GM18511 (cell line): ENCODE results near the gene CACNA1C.

ENCODE experiments used
- ATAC-seq: cut with Tn5 transposase; IDR thresholded peaks from one replicate; pipeline ENCODE4 v1.9.1; 2021; ENCODE audit warnings: mild to moderate bottlenecking, moderate library complexity; ENCODE audit not compliant: unreplicated experiment

CACNA1C gene

DNA sequence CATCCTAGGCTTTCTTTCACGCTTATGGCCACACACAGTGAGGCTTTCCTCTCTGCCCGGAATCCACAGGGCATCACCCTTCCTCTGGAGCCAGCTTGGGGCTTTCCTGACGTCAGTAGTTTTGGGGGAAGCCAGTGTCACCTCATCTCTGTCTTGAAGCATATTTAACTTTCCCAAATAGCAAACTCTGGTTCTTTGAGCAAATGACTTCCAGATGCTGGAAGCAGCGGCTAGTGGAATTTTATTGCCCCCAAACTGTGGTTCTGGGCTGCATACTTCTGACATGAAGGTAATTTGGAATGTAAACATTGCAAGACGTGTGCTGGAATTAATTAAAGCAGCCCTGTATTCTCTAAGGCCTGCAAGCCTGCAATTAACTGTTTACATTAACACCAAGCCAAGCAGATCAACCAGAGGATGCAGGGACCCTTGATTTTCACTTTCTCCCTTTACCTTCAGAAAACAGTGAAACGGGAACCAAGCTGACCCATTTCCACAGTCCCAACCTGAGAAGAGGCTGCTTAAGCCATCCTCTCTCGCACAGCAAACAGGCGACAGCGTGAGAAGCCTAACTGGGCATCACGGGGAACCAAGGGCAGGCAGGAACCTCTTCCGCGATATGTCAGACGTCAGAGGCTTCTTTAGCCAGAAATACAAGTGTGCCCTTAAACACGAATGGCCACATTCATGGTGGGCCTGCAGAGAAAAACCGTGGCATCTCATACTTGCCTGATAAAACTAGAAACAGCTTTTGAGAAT is 258.4 kb downstream of the CACNA1C start:
- ATAC-seq, result no peak

DNA sequence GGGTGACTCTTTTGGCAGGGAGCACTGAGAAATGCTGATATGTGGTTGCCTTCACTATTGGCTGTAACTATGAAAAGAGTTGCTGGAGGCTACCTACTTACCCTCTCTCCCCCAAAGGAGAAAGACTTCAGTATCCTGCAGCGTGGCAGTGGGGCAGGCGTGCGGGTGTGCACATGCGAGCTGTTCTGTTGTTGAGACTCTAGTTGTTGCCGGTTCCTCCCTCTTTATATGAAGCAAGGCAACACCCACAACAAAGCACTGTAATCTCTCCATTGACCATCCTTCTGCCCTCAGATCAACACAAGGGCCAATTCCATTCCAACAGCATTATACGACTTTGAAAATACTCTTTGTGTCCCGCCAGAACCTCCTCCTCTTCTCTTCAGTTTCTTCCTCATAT is 259.4 kb downstream of the CACNA1C start:
- ATAC-seq, result no peak

DNA sequence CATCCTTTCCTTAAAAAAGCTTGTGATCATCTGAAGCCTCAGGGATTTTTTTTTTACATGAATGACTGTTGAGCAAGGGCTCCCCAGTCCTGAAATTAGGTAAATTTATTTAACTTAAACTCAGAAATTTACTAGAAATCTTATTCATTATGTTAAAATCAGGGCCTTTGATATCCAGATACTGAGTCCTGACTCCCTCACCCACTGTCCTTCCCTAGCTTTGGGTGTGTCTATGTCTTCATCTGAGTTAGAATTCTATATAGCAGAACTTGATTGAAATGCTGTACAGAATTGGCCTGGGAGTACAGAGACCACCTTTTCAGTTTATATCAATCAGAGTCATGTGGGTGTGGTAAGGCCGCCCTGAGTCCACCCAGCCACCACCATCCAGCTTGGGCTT is 260.0 kb downstream of the CACNA1C start:
- no peak for ATAC-seq

DNA sequence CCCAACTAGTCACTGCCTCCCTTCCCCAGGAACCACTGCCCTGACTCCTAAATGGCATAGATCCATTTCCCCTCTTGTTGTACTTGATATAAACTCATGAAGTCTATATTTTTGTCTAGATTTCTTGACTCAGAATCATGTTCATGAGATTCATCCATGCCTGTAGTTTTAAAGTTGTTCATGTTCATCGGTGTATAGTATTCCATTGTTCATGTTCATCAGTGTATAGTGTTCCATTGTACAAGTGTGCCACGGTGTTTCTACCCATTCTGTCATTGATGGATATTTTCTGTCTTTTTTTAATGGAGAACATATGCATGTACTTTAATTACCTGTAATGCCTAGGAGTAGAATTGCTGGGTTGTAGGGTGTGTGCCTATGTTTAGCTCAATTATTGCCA is 261.7 kb downstream of the CACNA1C start:
- no peak for ATAC-seq

DNA sequence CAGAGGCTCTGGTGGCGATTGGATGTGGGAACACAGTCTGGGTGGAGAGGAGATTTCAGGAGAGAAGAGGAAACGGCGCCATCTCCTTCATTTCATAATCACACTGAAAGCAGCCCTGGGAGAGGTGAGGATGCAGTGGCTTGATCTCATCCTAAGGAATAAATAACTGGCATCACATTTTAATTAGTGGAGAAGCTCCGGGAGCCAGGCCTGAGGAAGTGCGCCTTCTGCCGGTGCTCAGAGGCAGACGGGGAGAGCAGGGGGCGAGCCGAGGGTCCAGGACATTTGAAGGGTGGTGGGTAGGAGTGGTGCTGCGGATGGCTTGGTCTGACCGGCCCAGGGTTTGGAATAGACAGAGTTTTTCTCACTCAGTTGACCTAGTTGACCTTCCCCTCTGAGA is 265.0 kb downstream of the CACNA1C start:
- no peak for ATAC-seq

DNA sequence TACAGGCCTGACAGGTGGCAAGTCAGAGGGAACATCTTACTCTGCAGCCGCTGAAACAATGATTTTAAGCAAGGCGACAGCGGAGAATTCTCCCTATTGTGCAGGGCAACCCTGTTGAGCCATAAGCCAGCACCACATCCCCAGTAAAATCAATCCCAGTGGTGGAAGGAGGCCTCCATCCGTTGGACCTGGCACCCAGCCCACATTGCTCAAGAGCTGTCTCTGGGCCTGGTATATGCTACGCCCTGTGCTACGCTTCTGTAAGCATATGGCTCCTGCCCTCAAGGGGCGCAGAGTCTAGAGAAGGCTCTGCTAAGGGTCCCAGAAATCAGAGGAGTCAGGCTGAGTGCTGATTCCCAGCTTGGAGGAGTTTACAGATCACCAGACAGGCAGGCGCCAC is 265.5 kb downstream of the CACNA1C start:
- ATAC-seq, result no peak

DNA sequence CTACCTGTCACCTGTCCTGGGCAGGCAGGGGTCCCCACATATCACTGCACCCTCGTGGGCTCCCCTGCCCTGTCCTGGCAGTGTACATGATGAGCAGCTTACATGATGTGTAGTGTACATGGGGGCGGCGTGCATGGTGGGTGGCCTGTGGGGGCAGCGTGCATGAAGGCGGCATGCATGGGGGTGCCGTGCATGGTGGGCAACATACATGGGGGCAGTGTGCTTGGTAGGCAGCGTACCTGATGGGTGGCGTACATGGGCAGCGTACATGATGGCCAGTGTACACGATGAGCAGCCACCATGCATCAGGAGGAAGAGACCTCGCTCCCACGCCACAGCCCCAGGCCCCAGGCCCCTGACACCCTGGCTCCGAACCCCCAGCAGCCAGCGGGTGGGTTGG is 266.3 kb downstream of the CACNA1C start:
- ATAC-seq, result no peak

DNA sequence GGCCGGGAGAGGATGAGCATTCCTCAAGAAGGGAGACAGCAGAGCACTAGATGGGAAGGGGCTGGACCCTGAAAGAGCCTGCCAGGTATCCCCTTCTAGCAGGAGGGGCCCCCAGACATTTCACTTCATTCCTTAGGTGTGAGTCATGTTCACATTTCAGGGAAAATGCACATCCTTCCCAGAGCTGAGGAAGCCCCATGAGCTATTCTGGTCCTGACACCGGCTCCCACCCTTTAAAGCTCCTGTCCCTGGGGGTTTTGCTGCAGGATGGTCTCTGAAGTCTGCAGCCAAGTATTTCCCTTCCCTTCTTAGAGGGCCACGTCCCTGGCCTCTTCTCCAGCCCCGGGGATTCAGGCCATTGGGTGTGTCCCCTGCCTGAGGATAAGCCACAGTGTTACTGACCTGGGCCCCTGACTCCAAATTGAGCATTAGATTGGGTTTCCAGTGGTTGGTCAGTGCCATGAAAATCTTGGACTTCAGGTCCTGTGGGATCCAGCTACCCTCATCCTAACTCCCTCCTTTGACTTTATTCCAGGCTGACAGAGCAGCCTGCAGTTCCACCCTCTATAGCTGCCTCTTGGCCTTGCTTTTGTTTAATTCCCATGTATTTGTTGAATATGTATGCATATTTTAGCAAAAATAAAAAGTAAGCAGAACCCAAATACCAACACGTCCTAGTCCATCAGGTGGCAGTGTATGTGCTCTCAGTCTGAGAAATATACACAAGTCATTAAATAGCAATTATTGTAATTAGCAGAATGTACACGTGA is 267.1 kb downstream of the CACNA1C start:
- ATAC-seq, result no peak

DNA sequence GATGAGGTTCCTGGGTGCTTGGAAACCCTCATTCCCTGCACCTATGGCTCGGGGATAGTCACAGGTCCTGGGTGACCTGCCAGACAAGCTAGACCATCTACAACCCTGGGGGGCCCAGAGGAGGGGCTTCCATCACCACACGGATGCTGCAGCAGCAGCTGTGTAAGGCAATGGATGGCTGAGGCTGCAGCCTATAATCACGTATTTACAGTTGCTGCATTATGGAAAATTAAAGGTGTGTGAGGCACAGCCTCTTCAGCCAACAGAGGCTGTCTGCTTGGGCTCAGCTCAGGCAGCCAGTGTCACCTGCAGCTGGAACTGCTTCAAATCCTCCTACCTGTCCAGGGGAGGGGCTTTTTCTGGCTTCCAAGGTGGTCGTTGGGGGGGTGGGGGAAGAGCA is 268.1 kb downstream of the CACNA1C start:
- no peak for ATAC-seq

DNA sequence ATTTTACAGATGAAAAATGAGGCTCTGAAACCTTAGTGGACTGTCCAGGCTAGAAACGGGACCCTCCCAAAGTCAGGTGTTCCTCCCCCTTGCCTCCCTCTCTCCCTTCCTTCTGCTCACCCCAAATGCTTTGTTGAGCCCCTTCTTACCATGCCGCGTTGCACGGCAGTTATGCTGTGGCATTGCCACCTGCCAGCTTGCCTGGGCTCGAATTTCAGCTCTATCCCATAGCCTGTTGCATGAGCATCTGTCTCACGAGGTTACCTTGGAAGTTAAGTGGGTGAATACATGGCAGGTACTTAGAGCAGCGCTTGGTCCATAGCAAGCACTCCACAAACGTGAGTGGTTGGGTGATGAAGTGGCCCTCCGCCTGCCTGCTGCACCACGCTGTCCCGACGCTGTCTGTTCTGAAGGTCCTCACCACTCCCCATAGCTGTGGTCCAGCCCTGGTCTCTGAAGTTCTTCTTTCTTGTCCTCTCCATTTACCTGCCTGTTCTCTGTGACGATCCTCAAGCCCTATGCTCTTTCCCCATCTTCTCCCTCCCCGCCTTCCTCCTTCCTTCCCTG is 269.9 kb downstream of the CACNA1C start:
- no peak for ATAC-seq

DNA sequence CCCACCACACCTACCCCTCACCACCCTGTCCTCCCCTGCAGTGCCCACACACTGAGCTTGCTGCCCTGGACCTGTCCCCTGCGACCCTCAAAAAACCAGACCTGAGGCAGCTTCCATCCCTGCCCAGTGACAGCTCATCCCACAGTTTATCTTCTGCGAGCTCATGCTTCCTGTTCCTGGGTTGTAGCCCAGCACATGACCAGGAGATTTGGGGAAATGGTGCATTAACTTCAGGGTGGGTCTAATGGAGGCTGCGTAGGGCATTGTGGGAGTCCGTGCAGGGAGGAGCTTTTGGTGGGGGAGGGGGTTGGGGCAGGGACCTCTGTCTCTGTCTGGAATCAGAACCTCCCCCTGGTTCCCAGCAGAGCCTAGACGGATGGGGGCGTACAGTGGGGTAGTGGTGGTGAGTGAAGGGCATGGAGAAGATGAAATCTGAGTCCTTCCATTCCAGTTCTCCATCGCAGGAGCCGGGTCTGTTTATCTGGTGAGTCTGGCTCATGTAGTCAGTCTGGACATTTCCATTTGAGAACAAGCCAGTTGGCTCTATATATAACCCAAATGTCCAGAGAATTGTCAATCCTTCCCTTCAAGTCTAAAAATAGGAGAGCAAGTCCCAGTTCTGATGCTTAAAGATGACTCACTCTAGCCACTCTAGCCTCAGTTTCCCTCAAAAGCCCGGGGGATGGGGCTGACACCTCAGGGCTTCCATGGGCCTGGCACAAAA is 270.9 kb downstream of the CACNA1C start:
- no peak for ATAC-seq

DNA sequence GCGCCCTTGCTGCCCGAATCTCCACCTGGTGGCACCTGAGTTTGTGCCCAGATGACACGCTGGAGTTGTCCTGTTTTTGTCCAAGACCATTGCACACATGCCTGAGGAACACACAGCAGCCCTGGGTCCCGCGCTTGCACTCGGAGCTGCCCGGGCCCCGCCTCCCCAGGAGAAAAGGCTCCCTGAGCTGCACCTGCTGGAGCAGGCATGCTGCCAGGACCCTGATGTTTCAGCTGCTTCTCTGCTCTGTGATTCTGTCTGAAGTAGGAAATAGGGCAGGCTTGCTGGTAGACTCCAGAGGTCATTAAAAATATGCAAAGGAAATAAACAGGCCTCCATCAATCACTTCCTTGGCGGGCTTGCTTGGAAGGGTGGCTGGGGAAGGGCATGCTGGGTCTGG is 271.6 kb downstream of the CACNA1C start:
- ATAC-seq, result no peak

DNA sequence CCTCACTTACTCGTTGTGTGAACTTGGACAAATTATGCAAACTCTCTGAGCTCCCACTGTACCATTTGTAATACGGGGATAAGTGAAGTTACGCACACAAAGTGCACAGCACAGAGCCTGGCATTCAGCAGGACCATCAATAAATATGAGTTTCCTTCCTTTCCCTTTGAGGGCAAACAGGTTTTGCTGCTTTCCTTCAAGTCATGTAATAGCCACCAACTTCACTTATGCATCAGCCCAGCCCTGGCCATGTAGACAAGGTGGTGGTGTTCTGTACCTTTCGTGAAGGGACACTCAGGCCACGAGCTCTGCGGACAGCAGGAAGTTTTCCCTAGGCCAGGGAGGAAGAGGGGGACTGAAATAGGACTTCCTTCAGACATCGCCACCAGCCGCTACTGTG is 272.7 kb downstream of the CACNA1C start:
- ATAC-seq, result no peak

DNA sequence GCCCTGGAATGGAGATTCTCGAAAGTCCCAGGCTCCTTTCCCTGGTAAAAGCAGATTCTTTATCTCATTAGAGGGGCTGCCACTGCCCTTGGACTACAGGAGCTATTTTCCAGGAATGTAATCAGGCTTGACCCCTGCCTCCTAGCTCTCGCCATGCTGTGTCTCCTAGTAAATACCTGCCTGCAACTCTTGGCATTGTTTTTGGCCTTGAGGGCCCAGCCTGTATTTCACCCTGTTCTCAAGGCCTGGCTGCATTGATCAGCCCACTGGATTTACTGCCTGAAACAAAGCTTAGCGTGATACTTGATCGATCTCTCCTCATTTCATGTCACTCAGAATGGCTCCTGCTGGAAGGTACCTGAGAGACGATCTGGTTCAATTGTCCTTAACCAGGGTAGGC is 273.7 kb downstream of the CACNA1C start:
- ATAC-seq, result no peak

DNA sequence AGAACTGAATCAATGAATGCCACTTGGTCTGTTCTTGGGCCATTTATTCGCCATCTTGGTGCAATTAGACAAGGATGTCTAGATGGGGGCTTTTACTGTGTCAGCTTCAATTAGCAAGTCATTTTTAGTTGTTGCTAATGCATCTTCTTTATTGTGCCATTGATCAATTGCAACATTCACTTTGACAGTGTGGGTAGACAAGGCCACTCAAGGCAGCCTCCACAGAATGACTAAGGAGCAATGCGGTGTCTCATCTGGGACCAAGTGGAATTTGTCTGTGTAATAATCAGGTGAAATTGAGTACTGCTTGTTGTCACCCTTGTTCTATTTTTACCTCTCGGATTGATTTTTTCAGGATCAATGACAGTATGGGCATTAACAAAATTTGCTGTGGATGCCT is 275.9 kb downstream of the CACNA1C start:
- no peak for ATAC-seq

DNA sequence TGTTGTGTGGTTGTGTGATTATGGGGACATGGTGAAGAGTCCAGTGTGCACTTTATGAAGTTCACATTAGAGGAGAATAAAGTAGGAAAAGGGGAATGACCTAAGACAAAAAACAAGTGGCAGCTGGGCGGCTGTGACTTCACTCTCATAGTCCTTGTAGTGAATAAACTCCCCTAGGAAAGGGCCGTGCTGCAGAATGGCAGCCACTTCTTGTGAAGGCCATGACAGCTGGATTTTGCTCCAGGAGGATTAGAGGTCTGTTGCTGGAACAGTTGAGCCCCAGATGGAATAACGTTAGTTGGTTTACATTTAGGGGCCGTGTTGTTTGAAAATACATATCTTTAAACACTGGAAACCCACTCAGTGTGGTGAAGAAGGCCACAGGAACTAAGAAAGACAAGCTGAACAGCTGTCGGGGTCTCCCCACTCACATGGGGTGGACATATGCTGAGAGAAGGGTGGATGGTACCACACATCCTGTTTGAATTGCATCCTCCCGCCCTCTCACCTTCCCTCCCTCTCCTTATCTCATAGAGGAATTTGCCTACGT is 276.9 kb downstream of the CACNA1C start:
- no peak for ATAC-seq

DNA sequence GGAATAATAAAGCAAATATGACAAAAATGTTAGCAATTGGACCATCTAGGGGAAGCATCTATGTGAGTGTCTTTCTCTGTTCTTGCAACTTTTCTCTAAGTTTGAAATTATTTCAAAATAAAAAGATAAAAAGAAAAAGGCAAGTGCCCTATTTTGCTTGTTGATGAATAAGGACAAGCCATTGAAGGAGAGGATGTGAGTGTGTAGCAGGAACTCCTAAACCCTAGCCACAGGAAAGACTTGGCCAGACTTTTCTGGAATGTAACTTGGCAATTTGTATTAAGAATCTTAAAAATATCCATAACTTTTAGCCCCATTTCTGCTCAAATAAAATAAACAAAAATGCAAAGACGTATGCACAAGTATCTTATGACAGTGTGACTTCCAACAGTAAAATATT is 279.4 kb downstream of the CACNA1C start:
- no peak for ATAC-seq

DNA sequence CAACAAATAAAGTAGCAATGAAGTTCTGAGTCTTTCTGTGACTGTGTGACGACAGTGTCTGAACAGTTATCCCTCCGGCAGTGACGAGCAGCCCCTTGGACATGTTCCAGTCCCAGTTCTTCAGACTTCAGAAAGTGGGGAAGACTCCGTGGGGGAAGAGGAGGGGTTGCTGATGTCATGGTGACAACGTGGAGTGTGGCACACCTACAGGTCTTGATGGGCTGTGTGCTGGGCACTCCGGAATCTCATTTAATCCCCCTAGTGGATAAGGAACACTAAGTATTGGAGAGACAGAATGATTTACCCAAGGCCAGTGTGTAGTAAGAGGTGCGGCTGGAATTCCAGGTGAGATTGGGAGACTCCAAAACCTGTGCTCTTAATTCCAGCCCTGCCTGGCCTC is 280.2 kb downstream of the CACNA1C start:
- no peak for ATAC-seq

DNA sequence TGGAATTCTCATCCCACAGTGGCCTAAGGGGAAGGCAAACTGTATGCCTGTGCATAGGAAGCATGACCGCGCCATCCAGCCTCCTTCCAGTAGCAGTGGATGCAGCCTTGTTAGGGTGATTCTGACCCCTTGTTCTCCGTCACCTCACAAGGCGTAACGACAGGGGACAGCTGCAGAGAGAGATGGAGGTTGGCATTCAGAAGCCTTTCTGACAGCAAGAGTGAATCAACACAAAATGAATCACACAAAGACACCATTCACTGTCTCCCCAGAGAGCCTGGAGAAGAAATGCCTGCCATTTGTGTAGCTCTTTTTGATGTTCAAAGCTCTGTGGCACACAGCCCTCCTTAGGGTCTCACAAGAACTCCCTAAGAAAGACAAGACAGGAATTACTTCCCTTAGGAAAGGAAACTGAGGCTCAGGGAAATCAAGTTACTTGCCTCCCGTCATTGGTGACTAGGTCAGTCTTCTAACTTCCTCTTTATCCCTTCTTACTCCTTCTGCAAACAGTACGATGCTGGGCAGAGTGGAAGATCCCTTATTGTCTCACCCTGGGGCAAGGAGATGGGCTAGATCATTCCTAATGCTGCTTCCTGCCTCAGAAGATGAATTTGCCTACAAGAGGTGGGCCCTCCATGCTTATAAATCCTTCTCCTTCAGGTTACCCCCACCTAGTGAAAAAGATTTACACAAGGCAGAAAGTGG is 280.9 kb downstream of the CACNA1C start:
- ATAC-seq, result no peak

DNA sequence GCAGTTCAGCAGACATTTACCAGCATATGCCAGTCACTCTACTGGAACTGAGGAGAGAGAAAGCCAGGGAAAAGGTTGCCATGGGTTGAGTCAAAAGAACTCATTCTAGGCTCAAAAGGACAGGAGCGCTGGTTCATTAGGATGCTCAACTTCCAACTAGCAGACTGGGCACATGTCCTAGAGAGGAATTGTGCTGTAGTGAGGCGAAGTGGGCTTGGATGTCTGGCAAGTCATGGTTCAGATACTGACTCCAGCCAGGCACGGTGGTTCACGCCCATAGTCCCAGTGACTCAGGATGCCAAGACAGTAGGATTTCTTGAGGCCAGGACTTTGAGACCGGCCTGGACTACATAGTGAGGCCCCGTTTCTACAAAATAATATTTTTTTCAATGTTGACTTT is 281.5 kb downstream of the CACNA1C start:
- no peak for ATAC-seq

DNA sequence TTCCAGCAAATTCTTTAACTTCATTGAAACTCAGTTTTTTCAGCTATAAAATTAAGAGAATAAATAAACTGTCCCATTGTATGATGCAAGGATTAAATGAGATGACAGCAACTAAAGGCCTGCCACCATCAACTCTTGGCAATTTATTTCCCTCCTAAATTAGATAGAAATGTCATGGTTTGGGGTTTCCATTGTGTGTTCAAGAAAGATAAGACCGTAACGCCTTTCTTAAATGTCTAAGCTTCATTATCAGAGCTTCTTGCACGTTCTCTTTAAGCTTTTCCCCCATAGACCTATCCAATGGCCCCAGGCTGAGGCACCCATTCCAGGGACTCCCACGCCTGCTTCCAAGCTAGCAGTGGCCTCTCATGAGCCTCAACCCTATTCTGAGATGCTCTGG is 281.9 kb downstream of the CACNA1C start:
- ATAC-seq, result no peak
